Glutamatergic neuron (in vitro differentiated cells): Measurements from ENCODE around the gene DPM2. TPM values are rescaled to one million over a fixed set of nuclear protein-coding genes. Genes with fewer than 3 reads are reported as not detected.

Experiments
- DNase-seq: peaks from one replicate; pipeline ENCODE4 v3.0.0; 2022
- H3K27ac Mint-ChIP-seq: one replicate; pipeline ENCODE4 v1.8.0; 2020; ENCODE audit warnings: mild to moderate bottlenecking, mixed read lengths, inconsistent platforms; ENCODE audit not compliant: unreplicated experiment
- H3K27me3 Mint-ChIP-seq: one replicate; pipeline ENCODE4 v1.8.0; 2020; ENCODE audit warnings: mild to moderate bottlenecking, moderate library complexity, mixed read lengths, inconsistent platforms; ENCODE audit not compliant: unreplicated experiment
- H3K36me3 Mint-ChIP-seq: one replicate; pipeline ENCODE4 v1.8.0; 2020; ENCODE audit warnings: mild to moderate bottlenecking, mixed read lengths, inconsistent platforms; ENCODE audit not compliant: unreplicated experiment
- H3K4me1 Mint-ChIP-seq: one replicate; pipeline ENCODE4 v1.8.0; 2020; ENCODE audit warnings: mild to moderate bottlenecking, low read depth, mixed read lengths, inconsistent platforms; ENCODE audit not compliant: unreplicated experiment
- H3K4me3 Mint-ChIP-seq: one replicate; pipeline ENCODE4 v1.8.0; 2020; ENCODE audit warnings: mild to moderate bottlenecking, mixed read lengths, inconsistent platforms; ENCODE audit not compliant: unreplicated experiment
- H3K9me3 Mint-ChIP-seq: one replicate; pipeline ENCODE4 v1.8.0; 2020; ENCODE audit warnings: mild to moderate bottlenecking, moderate library complexity, mixed read lengths, inconsistent platforms; ENCODE audit not compliant: unreplicated experiment
- CTCF ChIP-seq: fragments of 200-600 bp; sonication (generic); IDR thresholded peaks from one replicate; pipeline ENCODE4 v1.5.0; 2021; ENCODE audit not compliant: partially characterized antibody, unreplicated experiment
- total RNA-seq: library from RNA; stranded (reverse); fragmentation: NEBNext Ultra II Directional; extraction: Animal tissue kit (Norgen Biotek cat#: 25700); gene quantifications from one replicate; pipeline ENCODE4 v1.2.1, GENCODE V29; 2021; ENCODE audit not compliant: unreplicated experiment

DPM2 gene
- total RNA-seq, 1 donor from 2014 or later = 35.3 TPM

DNA sequence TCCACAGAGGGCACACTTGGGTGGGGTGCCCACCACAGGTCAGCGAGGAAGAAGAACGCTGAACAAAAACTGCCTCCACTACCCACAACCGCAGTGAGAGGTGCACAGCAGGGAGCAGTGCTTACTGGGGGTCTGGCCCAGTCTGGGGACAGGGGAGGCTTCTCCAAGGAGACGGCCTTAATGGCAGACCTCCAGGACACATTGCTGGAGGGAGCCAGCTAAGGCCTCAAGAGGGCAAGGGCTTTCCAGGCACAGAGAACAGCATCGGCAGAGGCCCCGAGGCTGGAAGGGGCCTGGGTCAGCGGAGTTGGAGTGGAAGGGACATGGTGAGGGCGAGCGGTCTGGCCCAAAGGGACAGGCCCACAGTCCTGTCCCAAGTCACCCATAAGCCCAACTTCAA, 8.3 kb upstream of the DPM2 start:
- Mint-ChIP-seq H3K36me3 (no peaks in the 10 kb centered on the region), H3K4me1 (peaks cover 11% of the 10 kb centered on the region), H3K27me3 (peaks cover 8% of the 10 kb centered on the region), H3K9me3 (peaks cover 5% of the 10 kb centered on the region), H3K27ac (no peak overlapping the region), H3K4me3 (no peak overlapping the region)
- TF ChIP-seq CTCF = no peak
- DNase-seq = no peak

GRCh38 chr9:127945338-127945737, 7.7 kb upstream of the DPM2 start:
- no peak for TF ChIP-seq CTCF
- DNase-seq = no peak
- Mint-ChIP-seq H3K9me3 (peaks cover 5% of the 10 kb centered on the region), H3K36me3 (no peaks in the 10 kb centered on the region), H3K4me1 (peaks cover 11% of the 10 kb centered on the region), H3K4me3 (no peak overlapping the region), H3K27ac (no peak overlapping the region), H3K27me3 (peaks cover 7% of the 10 kb centered on the region)

- no peaks in the 10 kb centered on the region for H3K36me3 Mint-ChIP-seq
- no peak overlapping the region for H3K4me3 Mint-ChIP-seq
- H3K27me3 Mint-ChIP-seq = peaks cover 4% of the 10 kb centered on the region
These were observed 7.0 kb upstream of the DPM2 start for GRCh38 chr9:127944586-127945218.

GRCh38 chr9:127943731-127944144, 6.1 kb upstream of the DPM2 start:
- Mint-ChIP-seq H3K4me3 (no peak overlapping the region), H3K27me3 (peaks cover 3% of the 10 kb centered on the region), H3K27ac (no peak overlapping the region), H3K36me3 (no peaks in the 10 kb centered on the region), H3K9me3 (peaks cover 6% of the 10 kb centered on the region), H3K4me1 (peaks cover 11% of the 10 kb centered on the region)
- peak; percentile 93 for DNase-seq
- TF ChIP-seq CTCF = peak; percentile 87

More at GRCh38 chr9:127944586-127945218, 7.0 kb upstream of the DPM2 start:
- no peak overlapping the region for H3K27ac Mint-ChIP-seq
- DNase-seq = no peak
- H3K9me3 Mint-ChIP-seq = peaks cover 5% of the 10 kb centered on the region
- TF ChIP-seq CTCF = no peak
- H3K4me1 Mint-ChIP-seq = peaks cover 11% of the 10 kb centered on the region

GRCh38 chr9:127943011-127943662, 5.5 kb upstream of the DPM2 start:
- Mint-ChIP-seq H3K27ac (peak overlapping the region; percentile 36), H3K36me3 (no peaks in the 10 kb centered on the region), H3K4me3 (no peak overlapping the region), H3K4me1 (peaks cover 11% of the 10 kb centered on the region), H3K9me3 (peaks cover 6% of the 10 kb centered on the region), H3K27me3 (peaks cover 1% of the 10 kb centered on the region)
- DNase-seq = no peak
- no peak for TF ChIP-seq CTCF
